ENCODE data around the gene SETD7.

GRCh38 chr4:139537292-139537691, 18.7 kb downstream of the SETD7 start:
- no peak for TF ChIP-seq CTCF (conservative IDR thresholded peaks at IDR 0.05; ENCODE audit: low read depth, low read length)
- TF ChIP-seq EZH2 (IDR thresholded peaks at IDR 0.05; ENCODE audit: borderline replicate concordance, low read depth, low read length, poor library complexity, severe bottlenecking): no peak

Data from A673 (cell line).